Mucosa of stomach (tissue), 1 donor: Measurements from ENCODE around the gene PRRT3.
"Not testable (repeated sequence)": the region's sequence is repeated elsewhere in the genome, so short reads cannot be mapped to it uniquely, and the experiment has no call there.

ENCODE experiments used
- H3K27me3 ChIP-seq: one replicate; pipeline ENCODE4 v1.7.0; 2013; ENCODE audit warnings: mild to moderate bottlenecking, low read length; ENCODE audit not compliant: control insufficient read depth, insufficient read depth
- H3K36me3 ChIP-seq: one replicate; pipeline ENCODE4 v1.7.0; 2013; ENCODE audit warnings: low read length; ENCODE audit not compliant: control insufficient read depth, insufficient read depth
- H3K4me1 ChIP-seq: one replicate; pipeline ENCODE4 v1.7.0; 2013; ENCODE audit warnings: mild to moderate bottlenecking, low read length; ENCODE audit not compliant: control insufficient read depth, insufficient read depth
- H3K4me3 ChIP-seq: one replicate; pipeline ENCODE4 v1.7.0; 2013; ENCODE audit warnings: low read length
- H3K9ac ChIP-seq: one replicate; pipeline ENCODE4 v1.7.0; 2013; ENCODE audit warnings: mild to moderate bottlenecking, low read length, moderate library complexity
- H3K9me3 ChIP-seq: one replicate; pipeline ENCODE4 v1.7.0; 2013; ENCODE audit warnings: mild to moderate bottlenecking, low read length, moderate library complexity; ENCODE audit not compliant: control insufficient read depth
- donor health status: Pancreatic carcinoma.

PRRT3 gene

GRCh38 chr3:9900965-9901415, 51.2 kb downstream of the PRRT3 start:
- not testable (repeated sequence) for H3K36me3 ChIP-seq

GRCh38 chr3:9899289-9899791, 52.9 kb downstream of the PRRT3 start:
- no peaks in the 10 kb centered on the region for H3K9me3 ChIP-seq
- no peaks in the 10 kb centered on the region for H3K36me3 ChIP-seq
- peaks cover 62% of the 10 kb centered on the region for H3K4me1 ChIP-seq
- peak overlapping the region; percentile 53 for H3K4me3 ChIP-seq
- H3K27me3 ChIP-seq: no peaks in the 10 kb centered on the region
- H3K9ac ChIP-seq: peak overlapping the region; percentile 58

More at GRCh38 chr3:9900965-9901415, 51.2 kb downstream of the PRRT3 start:
- not testable (repeated sequence) for H3K27me3 ChIP-seq, H3K9ac ChIP-seq, H3K4me3 ChIP-seq, H3K9me3 ChIP-seq
- peaks cover 59% of the 10 kb centered on the region for H3K4me1 ChIP-seq

- Histone ChIP-seq H3K36me3 (peaks cover under 1% of the 10 kb centered on the region), H3K4me1 (peaks cover 60% of the 10 kb centered on the region), H3K4me3 (peak overlapping the region; percentile 53), H3K9me3 (no peaks in the 10 kb centered on the region), H3K9ac (peak overlapping the region; percentile 58), H3K27me3 (no peaks in the 10 kb centered on the region)
These were observed 53.6 kb downstream of the PRRT3 start for GRCh38 chr3:9898467-9899241.

- peaks cover 10% of the 10 kb centered on the region for H3K36me3 ChIP-seq
These were observed 54.5 kb downstream of the PRRT3 start for GRCh38 chr3:9897408-9898372.

GRCh38 chr3:9896755-9897407, 55.3 kb downstream of the PRRT3 start:
- peaks cover 13% of the 10 kb centered on the region for H3K36me3 ChIP-seq
- not testable (repeated sequence) for H3K9ac ChIP-seq, H3K27me3 ChIP-seq, H3K9me3 ChIP-seq, H3K4me3 ChIP-seq
- peaks cover 67% of the 10 kb centered on the region for H3K4me1 ChIP-seq

More at GRCh38 chr3:9897408-9898372, 54.5 kb downstream of the PRRT3 start:
- Histone ChIP-seq H3K4me1 (peaks cover 70% of the 10 kb centered on the region), H3K27me3 (no peaks in the 10 kb centered on the region), H3K9ac (peak overlapping the region; percentile 43), H3K9me3 (no peaks in the 10 kb centered on the region), H3K4me3 (no peak overlapping the region)

- peaks cover 61% of the 10 kb centered on the region for H3K4me1 ChIP-seq
- peaks cover 13% of the 10 kb centered on the region for H3K36me3 ChIP-seq
- not testable (repeated sequence) for H3K4me3 ChIP-seq, H3K27me3 ChIP-seq, H3K9me3 ChIP-seq, H3K9ac ChIP-seq
These were observed 56.5 kb downstream of the PRRT3 start for GRCh38 chr3:9895715-9896114.
